Right lobe of liver (tissue), 4 donors: Measurements from ENCODE around the gene POLR3B.
"Not testable (repeated sequence)": the region's sequence is repeated elsewhere in the genome, so short reads cannot be mapped to it uniquely, and the experiment has no call there.

Experiments
- POLR2A ChIP-seq: fragments of 450-650 bp; IDR thresholded peaks from one replicate; pipeline ENCODE4 v1.6.1; 2017; ENCODE audit warnings: antibody characterized with exemption, mild to moderate bottlenecking
- TF ChIP-seq, protein P1 (sequence below), 4 donors: fragments of 200-600 bp in 3 of 4; fragments of 450-650 bp in 1 of 4; IDR thresholded peaks; one replicate each; pipeline versions ENCODE4 v1.5.1 to v1.8.0; 2016 to 2022; ENCODE audit warnings: antibody characterized with exemption in 4 of 4, mild to moderate bottlenecking in 2 of 4
- donor health status: DM: no; HTN: no; CAD: no.
- donor health status: DM: no; HTN: no; CAD: no.
- donor health status: DM: no; HTN: yes; CAD: no.

DNA sequence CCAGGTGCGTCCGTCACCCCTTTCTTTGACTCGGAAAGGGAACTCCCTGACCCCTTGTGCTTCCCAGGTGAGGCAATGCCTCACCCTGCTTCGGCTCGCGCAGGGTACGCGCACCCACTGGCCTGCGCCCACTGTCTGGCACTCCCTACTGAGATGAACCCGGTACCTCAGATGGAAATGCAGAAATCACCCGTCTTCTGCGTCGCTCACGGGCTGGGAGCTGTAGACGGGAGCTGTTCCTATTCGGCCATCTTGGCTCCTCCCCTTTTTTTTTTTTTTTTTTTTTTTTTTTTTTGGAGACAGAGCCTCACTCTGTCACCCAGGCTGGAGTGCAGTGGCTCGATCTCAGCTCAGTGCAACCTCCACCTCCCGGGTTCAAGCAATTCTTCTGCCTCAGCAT, 120.1 kb downstream of the POLR3B start:
- TF ChIP-seq, protein P1, sequence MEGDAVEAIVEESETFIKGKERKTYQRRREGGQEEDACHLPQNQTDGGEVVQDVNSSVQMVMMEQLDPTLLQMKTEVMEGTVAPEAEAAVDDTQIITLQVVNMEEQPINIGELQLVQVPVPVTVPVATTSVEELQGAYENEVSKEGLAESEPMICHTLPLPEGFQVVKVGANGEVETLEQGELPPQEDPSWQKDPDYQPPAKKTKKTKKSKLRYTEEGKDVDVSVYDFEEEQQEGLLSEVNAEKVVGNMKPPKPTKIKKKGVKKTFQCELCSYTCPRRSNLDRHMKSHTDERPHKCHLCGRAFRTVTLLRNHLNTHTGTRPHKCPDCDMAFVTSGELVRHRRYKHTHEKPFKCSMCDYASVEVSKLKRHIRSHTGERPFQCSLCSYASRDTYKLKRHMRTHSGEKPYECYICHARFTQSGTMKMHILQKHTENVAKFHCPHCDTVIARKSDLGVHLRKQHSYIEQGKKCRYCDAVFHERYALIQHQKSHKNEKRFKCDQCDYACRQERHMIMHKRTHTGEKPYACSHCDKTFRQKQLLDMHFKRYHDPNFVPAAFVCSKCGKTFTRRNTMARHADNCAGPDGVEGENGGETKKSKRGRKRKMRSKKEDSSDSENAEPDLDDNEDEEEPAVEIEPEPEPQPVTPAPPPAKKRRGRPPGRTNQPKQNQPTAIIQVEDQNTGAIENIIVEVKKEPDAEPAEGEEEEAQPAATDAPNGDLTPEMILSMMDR (IDR thresholded peaks at IDR 0.05): not testable (repeated sequence)
- TF ChIP-seq POLR2A: not testable (repeated sequence)
